Gastrocnemius medialis (tissue), 4 donors: ENCODE measurements around the gene HAGHL. TPM values are rescaled to one million over a fixed set of nuclear protein-coding genes. Genes with fewer than 3 reads are reported as not detected.

Source experiments
- ATAC-seq, 2 donors: fragments of 150-250 bp; one replicate each; pipeline ENCODE4 v1.9.1; 2016
- DNase-seq, 2 donors: peaks; one replicate each; pipeline ENCODE4 v3.0.0-alpha.2; 2019
- H3K27ac ChIP-seq, 4 donors: fragments of 200-600 bp; sonication (generic); 1 replicate in 1 of 4; 2 replicates in 3 of 4; pipeline ENCODE4 v1.5.1; 2016 to 2018; ENCODE audit warnings: mild to moderate bottlenecking in 2 of 4, moderate library complexity in 1 of 4
- H3K27me3 ChIP-seq, 3 donors: fragments of 200-600 bp; sonication (generic) in 2 of 3; 1 replicate in 1 of 3; 2 replicates in 2 of 3; pipeline versions ENCODE4 v1.5.1 to v1.6.0; 2016 to 2019; ENCODE audit warnings: mild to moderate bottlenecking in 1 of 3, moderate library complexity in 1 of 3
- H3K36me3 ChIP-seq, 2 donors: fragments of 200-600 bp; sonication (generic) in 1 of 2; one replicate each; pipeline ENCODE4 v1.5.1; 2017 to 2018
- H3K4me1 ChIP-seq, 2 donors: fragments of 200-600 bp; sonication (generic) in 1 of 2; one replicate each; pipeline ENCODE4 v1.5.1; 2016 to 2017; ENCODE audit warnings: mild to moderate bottlenecking in 2 of 2
- H3K4me3 ChIP-seq, 4 donors: fragments of 200-600 bp; sonication (generic) in 3 of 4; 1 replicate in 1 of 4; 2 replicates in 3 of 4; pipeline ENCODE4 v1.5.1; 2016 to 2019; ENCODE audit warnings: mild to moderate bottlenecking in 2 of 4
- H3K9me3 ChIP-seq, 3 donors: fragments of 200-600 bp; sonication (generic) in 2 of 3; 1 replicate in 1 of 3; 2 replicates in 2 of 3; pipeline ENCODE4 v1.5.1; 2016 to 2019
- POLR2A ChIP-seq, 2 donors: fragments of 450-650 bp; IDR thresholded peaks; one replicate each; pipeline ENCODE4 v1.6.1; 2017; ENCODE audit warnings: antibody characterized with exemption in 2 of 2, mild to moderate bottlenecking in 2 of 2, moderate library complexity in 2 of 2
- in situ Hi-C, 4 donors: fragments of 200-750 bp; cut with MboI; loops; one replicate each; pipeline versions ENCODE4 v1.15.0 to v1.8.0; 2017; ENCODE audit warnings: low sequenced_read_pairs in 4 of 4
- intact Hi-C: fragments of 100-400 bp; cut with DNase I; formaldehyde crosslinking; loops from one replicate; pipeline ENCODE4 v1.15.1; 2023; ENCODE audit warnings: low total_unique reads
- total RNA-seq, 4 donors: library from RNA; depleted of rRNA; stranded (reverse); fragments of >200 nt; gene quantifications; one replicate each; pipeline versions ENCODE4 v1.1.0 to v1.2.3, GENCODE V29; 2016
- TF ChIP-seq, protein P1 (sequence below), 5 experiments: fragments of 450-650 bp in 3 of 5; fragments of 200-600 bp in 2 of 5; sonication (generic) in 2 of 5; IDR thresholded peaks in 4 of 5; conservative IDR thresholded peaks in 1 of 5; 1 replicate in 4 of 5; 2 replicates in 1 of 5; pipeline ENCODE4 v1.5.1; 2016 to 2019; ENCODE audit warnings: antibody characterized with exemption in 5 of 5, mild to moderate bottlenecking in 3 of 5, moderate library complexity in 3 of 5

The HAGHL gene
- total RNA-seq, 4 donors from 2014 or later = 0.27 to 0.42 TPM; not detected in 2

DNA sequence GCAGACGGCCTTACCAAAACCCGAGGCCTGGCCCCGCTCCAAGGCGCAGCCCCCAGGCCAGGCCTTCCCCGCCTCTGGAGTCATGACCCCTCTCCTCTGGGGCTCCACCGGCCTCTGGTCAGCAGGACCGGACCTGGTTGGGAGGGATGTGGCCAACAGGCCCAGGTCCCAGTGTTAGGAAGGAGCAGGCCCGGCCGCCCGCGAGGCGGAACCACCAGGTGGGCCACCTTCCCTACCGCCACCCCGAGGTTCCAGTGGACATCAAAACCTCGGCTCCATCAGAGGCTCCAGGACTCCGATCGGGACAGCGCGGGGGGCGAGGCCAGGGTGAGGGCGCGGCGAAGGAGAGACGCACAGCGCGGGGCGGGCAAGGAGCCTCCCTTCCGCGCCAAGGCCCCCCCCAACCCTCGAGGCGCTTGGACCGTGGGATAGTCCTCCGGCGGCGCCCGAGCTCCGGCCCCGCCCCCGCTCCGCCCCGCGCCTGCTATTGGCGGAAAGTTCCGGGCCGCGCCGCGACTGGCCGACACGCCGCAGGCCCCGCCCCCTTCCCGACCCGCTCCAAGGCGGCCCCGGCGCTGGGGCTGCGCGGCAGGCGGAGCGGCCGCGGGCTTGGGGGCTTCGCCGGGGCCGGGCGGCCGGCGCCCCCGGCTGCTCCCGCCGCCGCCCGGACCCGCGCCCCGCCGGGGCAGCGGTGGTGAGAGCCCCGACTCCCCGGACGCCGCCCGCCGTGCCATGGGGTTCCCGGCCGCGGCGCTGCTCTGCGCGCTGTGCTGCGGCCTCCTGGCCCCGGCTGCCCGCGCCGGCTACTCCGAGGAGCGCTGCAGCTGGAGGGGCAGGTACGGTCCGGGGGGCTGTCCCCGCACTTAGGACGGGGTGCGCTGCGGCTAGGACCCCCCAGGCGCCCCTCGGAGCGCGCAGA lies 12.1 kb upstream of the HAGHL start, which contains the start of gene METRN:
METRN (plus strand) TSS at position 561 of the 919 bp plus-strand sequence; CDS start at position 733, 172 bp downstream.
- TF ChIP-seq, protein P1, sequence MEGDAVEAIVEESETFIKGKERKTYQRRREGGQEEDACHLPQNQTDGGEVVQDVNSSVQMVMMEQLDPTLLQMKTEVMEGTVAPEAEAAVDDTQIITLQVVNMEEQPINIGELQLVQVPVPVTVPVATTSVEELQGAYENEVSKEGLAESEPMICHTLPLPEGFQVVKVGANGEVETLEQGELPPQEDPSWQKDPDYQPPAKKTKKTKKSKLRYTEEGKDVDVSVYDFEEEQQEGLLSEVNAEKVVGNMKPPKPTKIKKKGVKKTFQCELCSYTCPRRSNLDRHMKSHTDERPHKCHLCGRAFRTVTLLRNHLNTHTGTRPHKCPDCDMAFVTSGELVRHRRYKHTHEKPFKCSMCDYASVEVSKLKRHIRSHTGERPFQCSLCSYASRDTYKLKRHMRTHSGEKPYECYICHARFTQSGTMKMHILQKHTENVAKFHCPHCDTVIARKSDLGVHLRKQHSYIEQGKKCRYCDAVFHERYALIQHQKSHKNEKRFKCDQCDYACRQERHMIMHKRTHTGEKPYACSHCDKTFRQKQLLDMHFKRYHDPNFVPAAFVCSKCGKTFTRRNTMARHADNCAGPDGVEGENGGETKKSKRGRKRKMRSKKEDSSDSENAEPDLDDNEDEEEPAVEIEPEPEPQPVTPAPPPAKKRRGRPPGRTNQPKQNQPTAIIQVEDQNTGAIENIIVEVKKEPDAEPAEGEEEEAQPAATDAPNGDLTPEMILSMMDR (IDR thresholded peaks at IDR 0.05 in 4 of 5, conservative IDR thresholded peaks at IDR 0.05 in 1 of 5) = no peak
- TF ChIP-seq POLR2A (IDR thresholded peaks at IDR 0.05) = peak in 1 of 2 donors; percentile 21
- ATAC-seq (peak; percentile 85 to 94), DNase-seq (peak; percentile 71 to 83)
- Histone ChIP-seq H3K4me3 (peak within 1 kb of the TSS; percentile 64 to 86 (median 71)), H3K4me1 (peaks cover 12 to 25% of the 10 kb centered on the region in 2 donors), H3K27ac (no peak within 1 kb of the TSS), H3K27me3 (peaks cover 15 to 17% (median 16%) of the 10 kb centered on the region in 3 donors), H3K9me3 (no peaks in the 10 kb centered on the region), H3K36me3 (no peaks in the 10 kb centered on the region)
- intact Hi-C loops = no loop called here
- in situ Hi-C loops = no loop called here

DNA sequence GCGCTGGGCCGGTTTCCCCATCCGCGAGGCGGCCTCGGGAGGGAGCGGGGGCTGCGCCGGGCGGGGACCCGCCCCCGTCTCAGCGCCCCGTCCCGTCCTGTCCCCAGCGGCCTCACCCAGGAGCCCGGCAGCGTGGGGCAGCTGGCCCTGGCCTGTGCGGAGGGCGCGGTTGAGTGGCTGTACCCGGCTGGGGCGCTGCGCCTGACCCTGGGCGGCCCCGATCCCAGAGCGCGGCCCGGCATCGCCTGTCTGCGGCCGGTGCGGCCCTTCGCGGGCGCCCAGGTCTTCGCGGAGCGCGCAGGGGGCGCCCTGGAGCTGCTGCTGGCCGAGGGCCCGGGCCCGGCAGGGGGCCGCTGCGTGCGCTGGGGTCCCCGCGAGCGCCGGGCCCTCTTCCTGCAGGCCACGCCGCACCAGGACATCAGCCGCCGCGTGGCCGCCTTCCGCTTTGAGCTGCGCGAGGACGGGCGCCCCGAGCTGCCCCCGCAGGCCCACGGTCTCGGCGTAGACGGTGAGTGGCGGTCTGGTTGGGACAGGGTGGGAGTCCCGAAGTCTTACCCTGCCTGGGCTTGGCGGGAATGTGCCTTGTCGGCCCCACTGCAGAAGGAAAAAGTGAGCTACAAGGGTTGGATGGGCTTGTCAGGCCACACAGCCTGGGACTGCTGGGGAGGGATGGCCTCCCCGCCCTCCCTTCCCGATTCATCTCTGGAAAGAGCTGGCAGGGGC lies 11.3 kb upstream of the HAGHL start:
- intact Hi-C loops = no loop called here
- Histone ChIP-seq H3K9me3 (no peaks in the 10 kb centered on the region), H3K4me1 (peaks cover 19 to 33% of the 10 kb centered on the region in 2 donors), H3K36me3 (no peaks in the 10 kb centered on the region), H3K27ac (no peak overlapping the region), H3K4me3 (peak overlapping the region; percentile 64 to 86 (median 71)), H3K27me3 (peaks cover 8 to 9% (median 9%) of the 10 kb centered on the region in 3 donors)
- no peak for DNase-seq
- TF ChIP-seq POLR2A (IDR thresholded peaks at IDR 0.05) = no peak
- TF ChIP-seq, protein P1 (IDR thresholded peaks at IDR 0.05 in 4 of 5, conservative IDR thresholded peaks at IDR 0.05 in 1 of 5) = no peak
- in situ Hi-C loops = no loop called here
- peak; percentile 8 to 14 for ATAC-seq

DNA sequence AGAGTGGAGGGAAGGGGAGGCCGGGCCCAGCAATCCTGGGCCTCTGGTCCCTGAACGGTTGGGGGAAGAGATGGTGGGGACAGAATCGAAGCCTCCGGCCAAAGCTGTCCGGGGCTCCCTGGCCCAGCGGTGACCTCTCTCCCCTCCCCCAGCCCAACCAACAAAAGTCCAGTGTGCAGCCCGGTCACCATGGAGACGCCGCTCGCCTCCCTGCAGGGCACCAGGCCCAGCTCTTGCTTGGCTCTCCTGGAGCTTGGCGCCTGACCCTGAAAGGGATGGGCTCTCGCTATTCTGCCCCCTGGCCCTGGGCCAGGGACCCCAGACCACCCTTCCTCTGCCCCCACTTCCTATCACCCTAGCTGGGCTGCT lies 10.7 kb upstream of the HAGHL start:
- ATAC-seq (no peak), DNase-seq (no peak)
- Histone ChIP-seq H3K27ac (no peak overlapping the region), H3K9me3 (no peaks in the 10 kb centered on the region), H3K36me3 (no peaks in the 10 kb centered on the region), H3K4me1 (peaks cover 19 to 34% of the 10 kb centered on the region in 2 donors), H3K4me3 (peak overlapping the region; percentile 32 to 86 (median 67)), H3K27me3 (peaks cover 2 to 4% (median 3%) of the 10 kb centered on the region in 3 donors)
- TF ChIP-seq POLR2A (IDR thresholded peaks at IDR 0.05) = no peak
- TF ChIP-seq, protein P1 (IDR thresholded peaks at IDR 0.05 in 4 of 5, conservative IDR thresholded peaks at IDR 0.05 in 1 of 5) = no peak
- in situ Hi-C loops (no loop called here), intact Hi-C loops (no loop called here)

DNA sequence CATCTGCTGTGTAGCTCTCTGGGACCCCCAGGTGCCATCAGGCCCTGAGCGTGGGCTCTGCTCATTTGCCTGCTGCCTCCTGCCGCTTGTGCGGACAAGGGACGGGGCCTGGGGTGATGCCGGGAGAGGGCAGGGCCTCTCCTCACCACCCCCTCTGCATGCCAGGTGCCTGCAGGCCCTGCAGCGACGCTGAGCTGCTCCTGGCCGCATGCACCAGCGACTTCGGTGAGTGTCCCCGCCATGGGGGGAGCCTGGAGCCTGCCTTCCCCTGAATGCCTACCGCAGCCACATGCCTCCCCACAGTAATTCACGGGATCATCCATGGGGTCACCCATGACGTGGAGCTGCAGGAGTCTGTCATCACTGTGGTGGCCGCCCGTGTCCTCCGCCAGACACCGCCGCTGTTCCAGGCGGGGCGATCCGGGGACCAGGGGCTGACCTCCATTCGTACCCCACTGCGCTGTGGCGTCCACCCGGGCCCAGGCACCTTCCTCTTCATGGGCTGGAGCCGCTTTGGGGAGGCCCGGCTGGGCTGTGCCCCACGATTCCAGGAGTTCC lies 10.1 kb upstream of the HAGHL start:
- Histone ChIP-seq H3K4me1 (peaks cover 24 to 39% of the 10 kb centered on the region in 2 donors), H3K36me3 (no peaks in the 10 kb centered on the region), H3K27ac (no peak overlapping the region), H3K9me3 (no peaks in the 10 kb centered on the region), H3K27me3 (no peaks in the 10 kb centered on the region), H3K4me3 (no peak overlapping the region)
- intact Hi-C loops = no loop called here
- ATAC-seq = no peak
- DNase-seq = no peak
- in situ Hi-C loops = no loop called here
- TF ChIP-seq, protein P1 (IDR thresholded peaks at IDR 0.05 in 4 of 5, conservative IDR thresholded peaks at IDR 0.05 in 1 of 5) = no peak
- no peak for TF ChIP-seq POLR2A (IDR thresholded peaks at IDR 0.05)
